ENCODE results near the gene RNF151.

DNA sequence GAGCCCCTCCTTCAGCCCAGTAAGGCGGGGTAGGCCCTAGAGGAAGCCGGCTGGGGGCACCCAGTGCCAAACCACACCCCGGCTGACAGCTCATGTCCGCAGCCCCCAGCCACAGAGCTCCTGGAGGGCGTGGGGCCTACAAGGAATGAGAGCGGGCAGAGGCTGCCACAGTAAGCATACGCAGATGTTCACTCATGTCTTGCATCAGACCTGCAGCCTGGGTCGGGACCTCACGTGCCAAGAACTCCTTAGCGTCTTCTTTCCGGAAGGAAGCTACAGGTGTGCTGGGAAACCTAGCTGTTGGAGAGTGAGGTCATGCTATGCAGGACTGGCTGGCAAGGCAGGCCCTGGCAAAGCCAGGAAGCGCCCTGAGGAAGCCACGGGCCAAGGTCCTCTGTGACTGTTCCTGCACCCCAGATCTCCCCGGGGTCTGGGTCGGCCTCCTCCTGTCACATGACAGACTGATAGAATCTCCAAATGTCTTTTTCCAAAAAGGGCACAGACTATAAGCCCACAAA is 41.4 kb downstream of the RNF151 start:
- TF ChIP-seq GATA3 (IDR thresholded peaks at IDR 0.05; ENCODE audit: low read depth, low read length) (no peak), GATA2 (IDR thresholded peaks at IDR 0.05; ENCODE audit: low read depth, low read length) (no peak)
